HG02885 (cell line): ENCODE measurements around the gene KRTAP9-8.
"Not testable (repeated sequence)": the region's sequence is repeated elsewhere in the genome, so short reads cannot be mapped to it uniquely, and the experiment has no call there.

Source experiments
- ATAC-seq: cut with Tn5 transposase; IDR thresholded peaks from one replicate; pipeline ENCODE4 v1.9.1; 2021; ENCODE audit warnings: mild to moderate bottlenecking; ENCODE audit not compliant: unreplicated experiment, poor library complexity

Gene KRTAP9-8

GRCh38 chr17:41254861-41255260 lies 17.1 kb downstream of the KRTAP9-8 start:
- ATAC-seq = no peak

GRCh38 chr17:41255381-41256290 lies 17.8 kb downstream of the KRTAP9-8 start, which contains the start of gene KRTAP9-9:
Gene KRTAP9-9 (plus strand): TSS chr17:41255384.
- ATAC-seq = not testable (repeated sequence)

- ATAC-seq = no peak
Measured at GRCh38 chr17:41256291-41256685, 18.5 kb downstream of the KRTAP9-8 start.

- no peak for ATAC-seq
Measured at GRCh38 chr17:41258406-41258805, 20.6 kb downstream of the KRTAP9-8 start.

- ATAC-seq = no peak
Measured at GRCh38 chr17:41263212-41263611, 25.4 kb downstream of the KRTAP9-8 start.

GRCh38 chr17:41264599-41264998 lies 26.8 kb downstream of the KRTAP9-8 start:
- no peak for ATAC-seq

- ATAC-seq = no peak
Measured at GRCh38 chr17:41265078-41265477, 27.3 kb downstream of the KRTAP9-8 start, which contains the start of gene KRTAP9-6. Gene KRTAP9-6 (plus strand): TSS chr17:41265378. CDS start chr17:41265378, 0 bp downstream.

- ATAC-seq = no peak
Measured at GRCh38 chr17:41267711-41268110, 29.9 kb downstream of the KRTAP9-8 start.

- not testable (repeated sequence) for ATAC-seq
Measured at GRCh38 chr17:41271323-41271722, 33.5 kb downstream of the KRTAP9-8 start.

- ATAC-seq = no peak
Measured at GRCh38 chr17:41271858-41272257, 34.1 kb downstream of the KRTAP9-8 start.

GRCh38 chr17:41275648-41276190 lies 37.9 kb downstream of the KRTAP9-8 start, which contains the start of gene KRTAP9-7:
Gene KRTAP9-7 (plus strand): TSS chr17:41275698. CDS start chr17:41275698, 0 bp downstream.
- not testable (repeated sequence) for ATAC-seq

- no peak for ATAC-seq
Measured at GRCh38 chr17:41278176-41278955, 40.6 kb downstream of the KRTAP9-8 start.

GRCh38 chr17:41284043-41284442 lies 46.2 kb downstream of the KRTAP9-8 start:
- ATAC-seq = no peak

- ATAC-seq = no peak
Measured at GRCh38 chr17:41284546-41284945, 46.7 kb downstream of the KRTAP9-8 start.

GRCh38 chr17:41287050-41287449 lies 49.3 kb downstream of the KRTAP9-8 start:
- no peak for ATAC-seq
